Fibroblast of skin of right quadriceps (primary cell): ENCODE data around the gene LENG8.
"Not testable (repeated sequence)": the region's sequence is repeated elsewhere in the genome, so short reads cannot be mapped to it uniquely, and the experiment has no call there.

Experiments
- DNase-seq: peaks from one replicate; pipeline ENCODE4 v3.0.0-alpha.2; 2013

LENG8 gene

DNA sequence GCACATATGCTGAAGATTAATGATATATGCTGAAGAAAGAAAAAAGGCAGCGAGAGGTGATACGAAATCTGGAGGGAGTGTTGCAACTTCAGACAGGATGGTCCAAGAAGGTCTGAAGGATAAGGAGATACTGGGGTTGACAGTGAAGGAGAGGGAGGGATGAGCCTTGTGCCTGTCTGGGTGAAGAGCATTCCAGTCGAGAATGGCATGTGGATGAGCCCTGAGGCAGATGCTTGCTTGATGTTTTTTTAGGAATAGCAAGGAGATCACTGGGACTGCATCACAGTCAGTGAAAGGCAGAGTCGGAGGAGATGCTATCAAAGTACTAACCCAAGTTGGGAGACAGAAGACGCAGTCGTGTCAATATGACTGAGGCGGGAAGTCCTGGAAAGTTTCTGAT is 40.3 kb downstream of the LENG8 start:
- DNase-seq, result no peak

DNA sequence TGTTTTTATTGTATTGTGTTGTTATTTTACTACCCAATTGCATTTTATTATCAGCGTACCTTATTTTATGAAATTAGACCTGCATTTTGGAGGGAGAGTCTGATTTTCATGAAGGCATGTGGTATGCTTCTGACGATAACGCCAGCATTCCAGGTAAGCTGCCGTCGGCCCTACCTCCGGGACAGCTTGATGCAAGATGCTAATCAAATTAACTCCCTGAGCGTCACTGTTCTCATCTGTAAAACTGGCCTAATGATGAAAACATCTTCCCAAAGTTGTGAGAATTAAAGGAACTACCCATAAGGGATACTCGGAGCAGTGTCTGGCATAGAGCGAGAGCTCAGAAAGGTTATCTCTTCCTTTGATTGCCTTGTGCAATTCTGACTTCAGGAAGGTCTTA is 40.8 kb downstream of the LENG8 start:
- DNase-seq, result no peak

DNA sequence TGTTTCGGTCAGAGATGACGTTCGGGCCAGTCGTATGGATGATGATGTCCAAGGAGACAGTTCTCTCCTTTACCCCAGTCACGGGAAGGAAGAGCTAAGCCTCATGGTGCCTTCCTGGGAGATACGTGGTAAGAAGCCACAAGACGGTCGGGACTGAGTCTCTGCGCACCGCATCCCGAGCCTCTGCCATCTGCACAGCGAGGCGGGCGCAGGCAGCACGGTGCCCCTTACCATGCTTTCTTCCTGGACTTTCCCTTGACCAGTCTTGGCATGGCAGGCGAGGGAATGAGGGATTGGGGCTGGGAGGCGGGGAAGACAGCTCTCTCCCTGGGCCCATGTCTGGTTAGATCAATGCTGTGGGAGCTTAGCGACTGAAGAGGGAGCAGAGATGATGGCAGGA is 43.6 kb downstream of the LENG8 start:
- DNase-seq, result no peak

DNA sequence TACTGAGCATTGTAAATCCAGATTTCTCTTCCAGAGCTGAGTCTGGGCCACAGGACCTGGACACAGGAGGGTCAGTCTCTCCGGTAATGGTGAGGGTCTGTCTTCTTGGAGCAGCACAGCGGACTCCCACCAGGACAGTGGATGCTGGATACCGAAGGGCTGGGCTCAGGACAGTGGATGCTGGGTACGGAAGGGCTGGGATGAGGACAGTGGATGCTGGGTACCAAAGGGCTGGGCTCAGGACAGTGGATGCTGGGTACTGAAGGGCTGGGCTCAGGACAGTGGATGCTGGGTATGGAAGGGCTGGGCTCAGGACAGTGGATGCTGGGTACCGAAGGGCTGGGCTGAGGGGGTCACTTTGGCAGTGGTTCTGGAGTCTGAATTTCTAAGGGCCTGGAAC is 44.1 kb downstream of the LENG8 start:
- DNase-seq, result not testable (repeated sequence)

DNA sequence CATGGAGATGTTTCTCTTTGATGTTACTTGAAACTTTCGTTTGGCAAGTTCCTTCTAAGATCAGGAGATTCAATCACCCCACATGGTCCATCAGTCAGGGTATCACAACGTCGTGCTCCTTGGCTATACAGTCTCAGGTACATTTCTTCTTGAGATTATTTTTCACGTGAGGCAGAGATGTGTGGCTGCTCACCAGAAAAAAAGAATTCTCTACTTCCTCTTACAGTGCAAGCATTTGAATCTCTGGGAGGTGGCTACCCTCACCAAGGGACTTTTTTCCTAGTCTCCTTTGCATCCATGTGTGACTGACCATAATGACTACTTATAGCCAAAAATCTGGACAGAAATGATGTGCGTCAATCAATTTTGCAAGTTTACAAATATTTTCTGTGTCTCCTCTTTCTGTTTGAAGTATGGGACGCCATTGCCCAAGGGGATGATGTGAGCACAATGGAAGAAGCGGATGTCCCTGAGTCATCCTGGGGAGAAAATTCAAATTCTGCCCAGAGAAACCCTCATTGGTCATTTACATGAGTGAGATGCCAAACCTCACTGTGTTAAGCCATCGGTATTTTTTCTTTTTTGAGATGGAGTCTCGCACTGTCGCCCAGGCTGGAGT is 45.1 kb downstream of the LENG8 start:
- DNase-seq, result no peak

DNA sequence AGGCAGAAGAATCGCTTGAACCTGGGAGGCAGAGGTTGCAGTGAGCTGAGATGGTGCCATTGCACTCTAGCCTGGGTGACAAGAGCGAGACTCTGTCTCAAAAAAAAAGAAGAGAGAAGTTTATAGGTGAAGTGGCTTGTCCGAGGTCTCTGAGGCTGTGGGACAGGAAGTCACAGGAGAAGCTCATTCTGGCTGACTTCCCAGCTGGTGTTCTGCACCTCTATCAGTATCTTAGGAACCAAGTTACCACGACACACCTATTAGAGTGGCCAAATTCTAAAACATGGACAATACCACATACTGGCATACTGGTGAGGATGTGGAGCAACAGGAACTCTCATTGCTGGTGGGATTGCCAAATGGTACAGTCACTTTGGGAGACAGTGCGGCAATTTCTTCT is 46.3 kb downstream of the LENG8 start:
- DNase-seq, result not testable (repeated sequence)

DNA sequence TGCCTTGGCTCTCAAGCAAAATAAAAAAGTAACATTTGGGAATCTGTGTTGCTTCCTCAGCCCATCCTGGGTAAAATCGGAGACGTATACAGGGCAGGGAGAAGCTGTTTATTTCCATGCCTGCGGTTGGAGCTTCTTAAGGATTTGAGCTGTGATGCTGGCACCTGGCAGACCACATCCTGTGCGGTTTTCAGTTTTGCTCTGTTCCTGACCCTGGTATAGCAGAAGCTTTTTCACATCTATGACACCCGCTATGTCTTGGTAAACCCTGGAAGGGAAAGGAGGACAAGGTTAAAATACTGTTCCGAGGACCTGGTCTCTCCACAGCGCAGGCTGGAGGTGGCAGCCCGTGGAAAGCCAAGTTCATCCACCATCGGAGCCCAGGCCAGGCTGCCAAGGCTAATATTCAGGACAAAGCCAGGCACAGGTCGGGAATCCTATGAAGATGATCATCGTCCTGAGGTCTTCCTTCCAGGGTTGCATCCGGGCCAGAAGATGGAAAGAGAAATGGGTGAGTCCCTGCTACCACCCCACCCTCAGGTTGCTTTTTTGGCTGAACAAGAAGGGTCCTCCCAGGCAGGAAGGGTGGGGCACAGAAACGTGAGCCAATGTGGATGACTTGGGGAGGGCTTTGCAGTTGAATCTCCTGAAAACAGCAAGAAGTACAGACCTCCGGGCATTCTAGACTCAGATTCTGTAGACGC is 48.9 kb downstream of the LENG8 start:
- not testable (repeated sequence) for DNase-seq

DNA sequence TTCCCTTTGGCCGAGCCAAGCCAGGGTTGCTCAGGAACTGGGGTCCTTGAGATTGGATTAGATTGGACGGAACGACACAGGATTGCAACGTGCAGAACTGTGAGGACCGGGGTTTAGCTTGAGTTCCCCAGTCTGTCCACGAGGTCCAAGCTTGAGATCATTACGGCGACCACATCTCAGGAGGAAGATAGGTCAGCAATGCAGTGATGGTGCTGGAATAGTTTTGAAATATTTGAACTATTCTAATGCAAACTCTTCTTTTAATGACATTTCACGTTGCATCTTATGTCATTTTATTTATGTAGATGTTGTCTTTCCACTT is 49.4 kb downstream of the LENG8 start:
- not testable (repeated sequence) for DNase-seq

DNA sequence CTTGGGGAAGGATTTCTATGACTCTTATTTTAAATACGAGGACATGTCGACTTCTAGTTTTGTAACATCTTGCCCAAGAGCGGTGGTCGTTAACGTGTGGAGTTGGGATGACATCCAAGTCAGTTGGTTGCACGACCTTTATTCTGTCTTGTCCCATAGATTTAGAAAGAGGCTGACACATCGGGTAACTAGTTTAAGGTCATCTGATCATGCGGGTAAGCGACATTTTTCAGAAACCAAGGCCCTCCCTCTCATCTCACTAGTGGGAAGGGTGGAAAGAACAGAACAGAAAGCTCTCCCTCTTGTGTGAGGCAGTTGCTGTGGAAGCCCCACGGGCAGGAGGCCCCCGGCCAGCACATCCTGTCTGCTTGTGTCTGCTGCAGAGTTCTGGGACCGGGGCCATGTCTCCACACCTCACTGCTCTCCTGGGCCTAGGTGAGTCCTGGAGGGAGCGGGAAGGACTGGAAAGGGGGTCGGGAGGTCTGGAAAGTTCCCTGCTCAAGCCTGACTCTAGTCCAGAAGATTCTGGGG is 53.6 kb downstream of the LENG8 start, which contains the start of gene LAIR2:
TSS of gene LAIR2 (plus strand) at position 314 of the 531 bp plus-strand sequence. CDS start at position 402, 88 bp downstream.
- DNase-seq, result no peak

DNA sequence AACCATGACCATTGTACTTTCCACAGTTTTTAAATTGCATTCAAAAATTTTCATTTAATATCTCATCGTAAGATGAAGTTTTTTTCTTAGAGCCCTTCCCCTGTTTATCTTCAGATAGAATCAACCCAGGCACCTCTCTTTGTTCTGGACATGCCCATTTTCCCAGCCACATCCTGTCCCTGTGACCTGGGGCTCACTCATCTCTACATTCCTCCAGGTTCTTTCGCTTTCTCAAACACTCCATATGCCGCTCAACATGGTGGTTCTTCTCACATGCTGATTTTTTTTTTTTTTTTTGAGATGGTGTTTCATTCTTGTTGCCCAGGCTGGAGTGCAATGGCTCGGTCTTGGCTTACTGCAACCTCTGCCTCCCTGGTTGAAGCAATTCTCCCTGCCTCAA is 56.5 kb downstream of the LENG8 start:
- not testable (repeated sequence) for DNase-seq

DNA sequence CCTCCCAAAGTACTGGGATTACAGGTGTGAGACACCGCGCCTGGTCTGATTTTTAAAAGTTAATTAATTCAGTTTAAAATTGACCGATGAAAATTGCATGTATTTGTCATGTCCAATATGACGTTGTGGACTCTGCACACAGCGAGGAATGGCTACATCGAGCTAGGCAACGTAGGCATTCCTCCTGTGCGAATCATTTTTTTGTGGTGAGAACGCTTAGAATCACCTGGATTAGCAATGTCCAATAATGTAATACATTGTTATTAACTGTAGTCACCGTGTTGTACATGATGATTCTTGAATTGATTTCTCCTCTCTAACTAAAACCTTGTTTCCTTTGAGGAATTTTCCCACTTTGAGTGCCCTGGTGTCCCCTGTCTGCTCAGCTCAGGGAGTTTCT is 57.1 kb downstream of the LENG8 start:
- no peak for DNase-seq

DNA sequence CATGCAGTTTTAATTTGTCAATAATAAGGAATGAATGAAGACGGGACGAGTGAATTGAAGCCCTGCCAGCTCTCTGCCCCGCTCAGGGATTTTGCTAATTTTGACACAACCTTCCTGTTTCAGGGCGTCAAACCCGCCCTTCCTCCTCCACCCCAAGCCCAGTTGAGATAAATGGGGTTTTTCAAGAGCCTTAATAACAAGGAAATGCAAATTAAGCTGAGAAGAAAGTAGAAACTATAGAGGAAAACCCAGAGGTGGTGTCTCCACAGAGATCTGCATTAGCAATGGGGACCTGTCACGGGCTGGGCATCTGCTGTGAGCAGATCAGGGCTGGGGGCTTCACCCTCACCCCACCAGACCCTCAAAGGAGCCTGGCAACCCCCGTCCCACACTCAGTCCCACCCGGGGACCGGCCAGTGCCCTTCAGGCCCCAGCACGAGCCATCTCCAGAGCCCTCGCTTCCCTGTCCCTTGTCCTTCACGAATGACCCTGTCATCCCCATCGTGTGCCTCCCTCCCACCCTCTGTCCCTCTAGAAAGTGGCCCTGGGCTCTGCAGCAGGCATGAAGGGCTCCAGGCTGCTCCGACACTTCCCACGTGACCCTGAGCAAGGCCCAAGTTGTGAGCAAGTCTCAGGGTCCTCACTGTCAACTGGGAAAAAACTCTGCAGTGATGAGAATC is 58.2 kb downstream of the LENG8 start:
- DNase-seq, result not testable (repeated sequence)

DNA sequence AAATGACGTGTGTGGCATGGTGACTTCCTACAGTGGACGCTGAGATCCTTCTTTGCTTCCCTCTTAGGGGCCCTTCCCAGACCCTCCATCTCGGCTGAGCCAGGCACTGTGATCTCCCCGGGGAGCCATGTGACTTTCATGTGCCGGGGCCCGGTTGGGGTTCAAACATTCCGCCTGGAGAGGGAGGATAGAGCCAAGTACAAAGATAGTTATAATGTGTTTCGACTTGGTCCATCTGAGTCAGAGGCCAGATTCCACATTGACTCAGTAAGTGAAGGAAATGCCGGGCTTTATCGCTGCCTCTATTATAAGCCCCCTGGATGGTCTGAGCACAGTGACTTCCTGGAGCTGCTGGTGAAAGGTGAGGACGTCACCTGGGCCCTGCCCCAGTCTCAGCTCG is 58.8 kb downstream of the LENG8 start:
- no peak for DNase-seq

DNA sequence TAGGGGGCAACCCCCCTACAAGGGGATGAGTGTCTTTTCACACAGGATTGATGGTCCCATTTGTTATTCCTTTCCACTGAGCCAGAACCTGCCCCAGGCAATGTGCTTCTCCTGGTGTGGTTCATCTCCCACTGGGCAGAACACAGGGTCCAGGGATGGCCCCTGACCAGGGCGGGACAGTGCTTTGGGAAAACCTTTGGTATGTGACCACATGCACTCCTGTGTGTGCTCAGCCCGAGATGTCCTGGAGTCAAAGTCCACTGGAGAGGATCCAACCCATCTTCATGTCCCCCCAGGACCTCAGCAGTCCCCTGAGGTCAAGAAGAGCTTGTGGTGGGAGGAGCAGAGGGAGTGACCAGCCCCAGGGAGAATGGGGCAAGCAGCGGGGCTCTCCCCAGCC is 59.5 kb downstream of the LENG8 start:
- DNase-seq, result not testable (repeated sequence)

DNA sequence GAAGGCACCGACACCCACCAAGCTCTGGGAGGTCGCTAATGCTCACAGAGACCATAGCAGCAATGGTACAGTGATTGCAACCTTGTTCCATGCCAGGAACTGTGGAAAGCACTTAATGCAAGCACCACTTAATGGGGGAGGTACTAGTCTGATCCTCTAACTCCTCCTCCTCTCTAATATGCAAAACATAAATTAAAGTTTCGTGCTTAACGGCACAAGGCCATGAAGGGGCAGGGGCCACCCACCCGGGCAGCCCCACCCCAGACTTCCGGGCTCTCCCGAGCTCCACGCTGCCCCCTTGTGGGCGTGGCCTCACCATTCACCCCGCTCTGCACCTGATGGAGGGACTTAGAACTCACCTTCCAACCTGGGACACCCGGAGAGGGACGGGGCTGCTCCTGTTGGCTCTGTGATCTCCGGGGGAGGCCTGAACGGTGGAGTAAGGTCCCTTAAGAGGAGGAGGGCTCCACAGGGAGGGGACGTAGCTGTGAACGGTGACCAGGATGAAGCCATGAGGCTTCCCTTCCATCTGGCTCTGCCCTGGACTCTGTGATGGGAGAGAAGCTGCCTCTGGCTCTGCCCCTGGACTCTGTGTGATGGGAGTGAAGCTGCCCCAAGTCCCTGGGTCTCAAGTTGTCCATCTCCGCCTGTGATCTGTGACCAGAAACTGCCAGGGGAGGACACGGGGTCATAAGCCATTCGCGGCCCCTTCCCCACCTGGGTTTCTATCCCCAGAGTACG is 60.4 kb downstream of the LENG8 start:
- not testable (repeated sequence) for DNase-seq
